T-helper 1 cell treated with Interleukin-12 subunit alpha and Interleukin-12 subunit beta and Interleukin-4 antibody, amounts not matched to agents 30 μg/mL and 1 μg/mL, for 36 hours (primary cell): ENCODE data around the gene SERTAD3.
"Not testable (repeated sequence)": the region's sequence is repeated elsewhere in the genome, so short reads cannot be mapped to it uniquely, and the experiment has no call there.

Experiments used
- H3K27ac Mint-ChIP-seq: one replicate; pipeline ENCODE4 v1.8.0; 2021; ENCODE audit warnings: mild to moderate bottlenecking, mixed read lengths
- H3K27me3 Mint-ChIP-seq: one replicate; pipeline ENCODE4 v1.8.0; 2021; ENCODE audit warnings: low read depth, mixed read lengths
- H3K36me3 Mint-ChIP-seq: one replicate; pipeline ENCODE4 v1.8.0; 2021; ENCODE audit warnings: low read depth, mixed read lengths
- H3K4me1 Mint-ChIP-seq: one replicate; pipeline ENCODE4 v1.8.0; 2021; ENCODE audit warnings: low read depth, mixed read lengths
- H3K4me3 Mint-ChIP-seq: one replicate; pipeline ENCODE4 v1.8.0; 2021; ENCODE audit warnings: mild to moderate bottlenecking, moderate library complexity, mixed read lengths
- H3K9me3 Mint-ChIP-seq: one replicate; pipeline ENCODE4 v1.8.0; 2021; ENCODE audit warnings: mixed read lengths

The SERTAD3 gene

DNA sequence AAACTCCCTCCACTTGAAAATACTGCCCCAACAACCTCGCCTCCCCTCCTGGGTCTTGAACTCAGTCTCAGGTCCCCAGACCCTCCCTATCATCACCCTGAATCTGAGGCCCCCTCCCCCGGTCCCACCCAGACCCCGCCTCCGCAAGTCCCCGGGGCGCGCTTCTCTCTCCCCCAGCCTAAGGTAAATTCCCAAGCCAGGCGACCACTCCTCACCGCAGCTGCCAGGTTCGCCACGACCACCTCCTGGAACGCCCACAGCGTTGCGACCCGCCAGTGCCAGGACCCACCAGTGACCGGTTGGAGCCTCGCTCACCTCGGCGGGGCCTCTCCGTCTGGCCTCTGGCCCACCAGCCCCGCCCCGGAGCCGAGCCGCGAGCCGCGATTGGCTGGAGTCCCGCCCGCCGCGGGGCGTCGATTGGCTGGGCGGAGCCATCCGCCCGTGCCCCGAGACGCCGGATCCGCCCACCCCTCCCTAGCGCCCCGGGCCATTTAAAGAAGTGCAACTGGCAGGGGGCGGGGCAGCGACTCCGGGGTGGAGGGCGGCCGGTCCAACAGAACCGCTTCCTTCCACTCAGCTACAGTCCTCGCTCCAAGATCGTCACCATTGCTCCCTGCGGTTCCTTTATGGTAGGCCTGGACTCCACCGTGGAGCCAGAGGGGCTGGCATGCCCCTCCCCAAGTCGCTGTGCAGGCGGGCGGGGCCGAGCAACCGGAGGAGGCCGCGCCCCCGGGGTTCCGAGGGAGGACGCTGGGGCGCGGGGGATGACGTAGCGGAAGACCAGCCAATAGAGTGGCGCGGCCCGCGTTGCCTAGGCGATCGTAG, at the start of gene SERTAD3:
TSS of gene SERTAD3 (minus strand) at position 336 of the 825 bp plus-strand sequence. CDS start 2,255 bp downstream, outside the sequence.
- H3K4me1 Mint-ChIP-seq, result peaks cover 17% of the 10 kb centered on the region
- H3K36me3 Mint-ChIP-seq, result peaks cover 11% of the 10 kb centered on the region
- peak within 1 kb of the TSS; percentile 100 for H3K4me3 Mint-ChIP-seq
- peak within 1 kb of the TSS; percentile 99 for H3K27ac Mint-ChIP-seq
- no peaks in the 10 kb centered on the region for H3K27me3 Mint-ChIP-seq
- H3K9me3 Mint-ChIP-seq, result no peaks in the 10 kb centered on the region

- Mint-ChIP-seq H3K9me3 (no peaks in the 10 kb centered on the region), H3K27ac (no peak overlapping the region), H3K36me3 (no peaks in the 10 kb centered on the region), H3K4me1 (no peaks in the 10 kb centered on the region), H3K27me3 (peaks cover 17% of the 10 kb centered on the region), H3K4me3 (no peak overlapping the region)
Observed at GRCh38 chr19:40493778-40494177, 49.6 kb upstream of the SERTAD3 start.

DNA sequence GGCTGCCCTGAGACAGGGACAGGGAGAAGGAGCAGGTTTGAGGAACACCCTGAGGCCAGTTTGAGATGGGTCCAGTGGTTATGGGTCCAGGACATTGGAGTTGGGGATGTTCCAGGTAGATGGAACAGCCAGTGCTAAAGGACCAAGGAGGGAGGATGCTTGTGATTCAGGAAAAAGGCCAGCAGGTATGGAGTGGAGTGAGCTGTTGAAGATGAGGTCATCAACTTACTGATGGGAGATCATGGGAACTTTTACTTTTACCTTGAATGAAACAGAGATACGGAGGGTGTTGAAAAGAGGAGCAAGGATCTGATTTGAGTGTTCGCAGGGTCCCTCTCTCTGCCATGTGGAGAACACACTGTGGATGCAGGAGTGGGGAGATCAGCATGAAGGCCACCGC, 48.1 kb upstream of the SERTAD3 start:
- peaks cover 3% of the 10 kb centered on the region for H3K4me1 Mint-ChIP-seq
- no peak overlapping the region for H3K4me3 Mint-ChIP-seq
- H3K27ac Mint-ChIP-seq, result no peak overlapping the region
- H3K36me3 Mint-ChIP-seq, result no peaks in the 10 kb centered on the region
- H3K9me3 Mint-ChIP-seq, result no peaks in the 10 kb centered on the region
- peaks cover 22% of the 10 kb centered on the region for H3K27me3 Mint-ChIP-seq

- no peaks in the 10 kb centered on the region for H3K36me3 Mint-ChIP-seq
- H3K27me3 Mint-ChIP-seq, result peaks cover 22% of the 10 kb centered on the region
- peaks cover 3% of the 10 kb centered on the region for H3K4me1 Mint-ChIP-seq
- H3K27ac Mint-ChIP-seq, result no peak overlapping the region
- H3K9me3 Mint-ChIP-seq, result no peaks in the 10 kb centered on the region
- no peak overlapping the region for H3K4me3 Mint-ChIP-seq
Observed at GRCh38 chr19:40489882-40490230, 45.7 kb upstream of the SERTAD3 start.

DNA sequence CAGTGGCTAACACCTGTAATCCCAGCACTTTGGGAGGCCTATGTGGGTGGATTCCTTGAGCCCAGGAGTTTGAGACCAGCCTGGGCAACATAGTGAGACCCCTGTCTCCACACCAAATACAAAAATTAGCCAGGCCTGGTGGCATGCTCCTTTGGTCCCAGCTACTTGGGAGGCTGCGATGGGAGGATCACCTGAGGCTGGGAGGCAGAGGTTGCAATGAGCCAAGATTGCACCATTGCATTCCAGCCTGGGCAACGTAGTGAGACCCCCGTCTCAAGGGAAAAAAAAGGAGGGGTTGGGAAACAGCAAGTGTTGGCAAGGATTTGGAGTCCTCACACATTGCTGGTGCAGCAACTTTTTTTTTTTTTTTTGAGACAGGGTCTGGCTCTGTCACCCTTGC, 41.9 kb upstream of the SERTAD3 start:
- no peaks in the 10 kb centered on the region for H3K36me3 Mint-ChIP-seq
- H3K4me1 Mint-ChIP-seq, result peaks cover 3% of the 10 kb centered on the region
- peaks cover 16% of the 10 kb centered on the region for H3K27me3 Mint-ChIP-seq
- H3K9me3 Mint-ChIP-seq, result no peaks in the 10 kb centered on the region
- H3K4me3 Mint-ChIP-seq, result no peak overlapping the region
- H3K27ac Mint-ChIP-seq, result no peak overlapping the region

DNA sequence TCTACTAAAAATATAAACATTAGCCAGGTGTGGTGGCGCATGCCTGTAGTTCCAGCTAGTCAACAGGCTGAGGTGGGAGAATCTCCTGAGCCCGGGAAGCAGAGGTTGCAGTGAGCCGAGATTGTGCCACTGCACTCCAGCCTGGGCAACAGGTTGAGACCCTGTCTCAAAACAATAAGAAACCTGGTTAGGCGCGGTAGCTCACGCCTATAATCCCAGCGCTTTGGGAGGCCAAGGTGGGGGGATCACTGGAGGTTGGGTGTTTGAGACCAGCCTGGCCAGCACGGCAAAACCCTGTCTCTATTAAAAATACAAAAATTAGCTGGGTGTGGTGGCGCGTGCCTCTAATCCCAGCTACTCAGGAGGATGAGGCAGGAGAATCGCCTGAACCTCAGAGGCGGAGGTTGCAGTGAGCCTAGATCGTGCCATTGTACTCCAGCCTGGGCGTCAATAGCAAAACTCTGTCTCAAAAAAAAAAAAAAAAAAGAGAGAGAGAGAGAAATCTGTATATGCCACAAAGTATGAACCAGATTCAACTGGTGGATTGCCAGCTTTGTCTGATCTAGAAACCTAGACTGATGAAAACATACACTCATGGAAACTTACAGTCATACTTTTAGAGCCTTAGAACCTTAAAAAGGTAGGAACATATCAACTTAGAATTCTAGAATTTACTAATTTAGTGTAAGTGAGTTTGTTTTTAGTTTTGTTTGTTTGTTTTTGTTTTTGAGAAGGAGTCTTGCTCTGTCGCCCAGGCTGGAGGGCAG, 31.9 kb upstream of the SERTAD3 start:
- H3K36me3 Mint-ChIP-seq, H3K27ac Mint-ChIP-seq, H3K9me3 Mint-ChIP-seq, H3K27me3 Mint-ChIP-seq, H3K4me3 Mint-ChIP-seq, H3K4me1 Mint-ChIP-seq: not testable (repeated sequence)

GRCh38 chr19:40474737-40475136, 30.6 kb upstream of the SERTAD3 start:
- no peaks in the 10 kb centered on the region for H3K4me1 Mint-ChIP-seq
- no peak overlapping the region for H3K4me3 Mint-ChIP-seq
- H3K9me3 Mint-ChIP-seq, result no peaks in the 10 kb centered on the region
- no peaks in the 10 kb centered on the region for H3K36me3 Mint-ChIP-seq
- no peak overlapping the region for H3K27ac Mint-ChIP-seq
- peaks cover 4% of the 10 kb centered on the region for H3K27me3 Mint-ChIP-seq

GRCh38 chr19:40472516-40472915, 28.4 kb upstream of the SERTAD3 start:
- Mint-ChIP-seq H3K27ac (no peak overlapping the region), H3K4me3 (no peak overlapping the region), H3K27me3 (peaks cover 20% of the 10 kb centered on the region), H3K4me1 (no peaks in the 10 kb centered on the region), H3K36me3 (no peaks in the 10 kb centered on the region), H3K9me3 (no peaks in the 10 kb centered on the region)

DNA sequence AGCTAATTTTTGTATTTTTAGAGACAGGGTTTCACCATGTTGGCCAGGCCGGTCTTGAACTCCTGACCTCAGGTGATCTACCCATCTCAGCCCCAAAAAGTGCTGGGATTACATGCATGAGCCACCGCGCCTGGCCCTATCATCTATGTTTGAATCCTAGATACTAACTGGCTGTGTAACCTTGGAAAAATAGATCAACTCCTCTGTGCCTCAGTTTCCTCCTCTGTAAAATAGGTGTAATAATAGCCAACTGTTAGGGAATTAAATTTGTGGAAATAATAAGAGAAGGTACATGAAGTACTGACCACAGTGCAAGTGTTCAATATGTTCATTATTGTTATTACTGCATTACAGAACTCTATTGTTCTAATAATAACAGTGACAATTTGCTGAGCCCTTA, 27.0 kb upstream of the SERTAD3 start:
- H3K27ac Mint-ChIP-seq, result no peak overlapping the region
- peaks cover 25% of the 10 kb centered on the region for H3K27me3 Mint-ChIP-seq
- no peaks in the 10 kb centered on the region for H3K9me3 Mint-ChIP-seq
- H3K4me1 Mint-ChIP-seq, result peaks cover 6% of the 10 kb centered on the region
- H3K36me3 Mint-ChIP-seq, result peaks cover 6% of the 10 kb centered on the region
- H3K4me3 Mint-ChIP-seq, result no peak overlapping the region

GRCh38 chr19:40469011-40469410, 24.9 kb upstream of the SERTAD3 start:
- Mint-ChIP-seq H3K27me3 (peaks cover 29% of the 10 kb centered on the region), H3K4me3 (no peak overlapping the region), H3K36me3 (peaks cover 6% of the 10 kb centered on the region), H3K27ac (no peak overlapping the region), H3K9me3 (no peaks in the 10 kb centered on the region), H3K4me1 (peaks cover 16% of the 10 kb centered on the region)

GRCh38 chr19:40466985-40467734, 23.0 kb upstream of the SERTAD3 start, which contains the start of gene SPTBN4:
Gene SPTBN4 (plus strand): TSS chr19:40467001. CDS start chr19:40472622, 5,621 bp downstream.
- peaks cover 6% of the 10 kb centered on the region for H3K36me3 Mint-ChIP-seq
- peak within 1 kb of the TSS; percentile 80 for H3K4me3 Mint-ChIP-seq
- peak within 1 kb of the TSS; percentile 61 for H3K27ac Mint-ChIP-seq
- peaks cover 29% of the 10 kb centered on the region for H3K27me3 Mint-ChIP-seq
- H3K9me3 Mint-ChIP-seq, result no peaks in the 10 kb centered on the region
- H3K4me1 Mint-ChIP-seq, result peaks cover 18% of the 10 kb centered on the region

GRCh38 chr19:40466219-40466984, 22.3 kb upstream of the SERTAD3 start:
- Mint-ChIP-seq H3K27me3 (peaks cover 29% of the 10 kb centered on the region), H3K27ac (peak overlapping the region; percentile 61), H3K4me3 (peak overlapping the region; percentile 80), H3K4me1 (peaks cover 20% of the 10 kb centered on the region), H3K36me3 (peaks cover 6% of the 10 kb centered on the region), H3K9me3 (no peaks in the 10 kb centered on the region)

GRCh38 chr19:40465557-40466218, 21.6 kb upstream of the SERTAD3 start, which contains the start of gene BLVRB:
Gene BLVRB (minus strand): TSS chr19:40465745. CDS start chr19:40465688, 57 bp downstream.
- Mint-ChIP-seq H3K27me3 (peaks cover 29% of the 10 kb centered on the region), H3K9me3 (no peaks in the 10 kb centered on the region), H3K4me1 (peaks cover 20% of the 10 kb centered on the region), H3K27ac (peak within 1 kb of the TSS; percentile 61), H3K36me3 (peaks cover 6% of the 10 kb centered on the region), H3K4me3 (peak within 1 kb of the TSS; percentile 80)
